Bronchial epithelial cell (primary cell): Measurements from ENCODE around the gene FLT3. TPM values are rescaled to one million over a fixed set of nuclear protein-coding genes. Genes with fewer than 3 reads are reported as not detected.

Experiments
- DNase-seq: peaks from one replicate; pipeline ENCODE4 v3.0.0-alpha.2; 2010; ENCODE audit warnings: low read depth
- FAIRE-seq: peaks from 2 replicates; lab custom pipeline; 2011; peaks lifted over from hg19 to GRCh38; lab: Jason Lieb, UNC
- H3K27me3 ChIP-seq: 2 replicates; pipeline ENCODE4 v1.5.1; 2011; ENCODE audit warnings: low read length; ENCODE audit not compliant: control insufficient read depth, insufficient read depth
- H3K36me3 ChIP-seq: 2 replicates; pipeline ENCODE4 v1.5.1; 2011; ENCODE audit warnings: low read length; ENCODE audit not compliant: control insufficient read depth, insufficient read depth
- H3K4me3 ChIP-seq: 2 replicates; pipeline ENCODE4 v1.5.1; 2011; ENCODE audit warnings: mild to moderate bottlenecking, low read depth, low read length, control low read depth
- CTCF ChIP-seq: IDR thresholded peaks from 2 replicates; pipeline ENCODE4 v1.5.1; 2011; ENCODE audit warnings: mild to moderate bottlenecking, moderate library complexity, low read length, control low read depth, inconsistent platforms; ENCODE audit not compliant: insufficient read depth, severe bottlenecking
- total RNA-seq: library from RNA; depleted of rRNA; stranded (reverse); fragments of >200 nt; gene quantifications from 2 replicates; pipeline ENCODE4 v1.2.1, GENCODE V29; 2014

The FLT3 gene
- total RNA-seq, 1 donor from 2014 or later = not detected

GRCh38 chr13:27978301-27978968, 121.9 kb downstream of the FLT3 start:
- H3K36me3 ChIP-seq = no peaks in the 10 kb centered on the region
- FAIRE-seq (no peak), DNase-seq (no peak)
- no peak for TF ChIP-seq CTCF
- H3K27me3 ChIP-seq = peaks cover 72% of the 10 kb centered on the region
- no peak overlapping the region for H3K4me3 ChIP-seq

- no peak for DNase-seq
- FAIRE-seq = no peak
These were observed 122.7 kb downstream of the FLT3 start for GRCh38 chr13:27977476-27978300.

GRCh38 chr13:27976362-27977091, 123.8 kb downstream of the FLT3 start:
- DNase-seq (no peak), FAIRE-seq (no peak)
- Histone ChIP-seq H3K36me3 (no peaks in the 10 kb centered on the region), H3K4me3 (no peak overlapping the region), H3K27me3 (peaks cover 71% of the 10 kb centered on the region)
- no peak for TF ChIP-seq CTCF

More at GRCh38 chr13:27977476-27978300, 122.7 kb downstream of the FLT3 start:
- Histone ChIP-seq H3K27me3 (peaks cover 75% of the 10 kb centered on the region), H3K4me3 (no peak overlapping the region), H3K36me3 (no peaks in the 10 kb centered on the region)
- TF ChIP-seq CTCF = no peak

- Histone ChIP-seq H3K36me3 (no peaks in the 10 kb centered on the region), H3K4me3 (no peak overlapping the region), H3K27me3 (peaks cover 70% of the 10 kb centered on the region)
- FAIRE-seq (no peak), DNase-seq (no peak)
- TF ChIP-seq CTCF = no peak
These were observed 124.6 kb downstream of the FLT3 start for GRCh38 chr13:27975564-27976361.

GRCh38 chr13:27973961-27974662, 126.3 kb downstream of the FLT3 start:
- no peak for FAIRE-seq
- no peaks in the 10 kb centered on the region for H3K36me3 ChIP-seq
- TF ChIP-seq CTCF = no peak
- DNase-seq = no peak
- no peak overlapping the region for H3K4me3 ChIP-seq
- peaks cover 69% of the 10 kb centered on the region for H3K27me3 ChIP-seq
